AG09309 (cell line): ENCODE measurements around the gene AKR1C8.
"Not testable (repeated sequence)": the region's sequence is repeated elsewhere in the genome, so short reads cannot be mapped to it uniquely, and the experiment has no call there.

Source experiments
- DNase-seq: peaks from one replicate; pipeline ENCODE4 v3.0.0-alpha.2; 2010; ENCODE audit warnings: low read depth
- H3K4me3 ChIP-seq: 2 replicates; pipeline ENCODE4 v1.5.1; 2011; ENCODE audit warnings: mild to moderate bottlenecking, low read depth, low read length, moderate library complexity; ENCODE audit not compliant: control insufficient read depth
- TF ChIP-seq, protein P1 (sequence below): IDR thresholded peaks from 2 replicates; pipeline ENCODE4 v1.5.1; 2011; ENCODE audit warnings: mild to moderate bottlenecking, low read depth, low read length, inconsistent platforms; ENCODE audit not compliant: insufficient read depth, control insufficient read depth; ENCODE audit errors: missing control alignments

Gene AKR1C8

DNA sequence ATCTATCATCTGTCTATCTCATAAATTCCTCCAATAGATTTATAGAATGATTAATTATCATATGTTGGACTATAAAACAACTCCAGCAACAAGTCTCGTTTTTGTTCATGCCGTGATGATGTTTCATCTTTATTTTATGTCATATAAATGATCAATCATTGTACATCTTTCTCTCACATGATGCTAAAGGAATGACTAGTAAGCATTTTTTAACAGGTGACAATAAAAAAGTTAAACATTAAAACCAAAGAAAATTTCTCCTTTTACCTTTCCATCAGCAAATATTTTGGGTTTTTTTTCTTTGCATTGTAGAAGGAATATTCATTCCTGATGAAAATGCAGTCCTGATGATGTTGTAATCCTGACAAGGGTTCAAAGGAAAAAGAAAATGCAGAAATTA, 49.4 kb downstream of the AKR1C8 start:
- no peak for DNase-seq
- TF ChIP-seq, protein P1, sequence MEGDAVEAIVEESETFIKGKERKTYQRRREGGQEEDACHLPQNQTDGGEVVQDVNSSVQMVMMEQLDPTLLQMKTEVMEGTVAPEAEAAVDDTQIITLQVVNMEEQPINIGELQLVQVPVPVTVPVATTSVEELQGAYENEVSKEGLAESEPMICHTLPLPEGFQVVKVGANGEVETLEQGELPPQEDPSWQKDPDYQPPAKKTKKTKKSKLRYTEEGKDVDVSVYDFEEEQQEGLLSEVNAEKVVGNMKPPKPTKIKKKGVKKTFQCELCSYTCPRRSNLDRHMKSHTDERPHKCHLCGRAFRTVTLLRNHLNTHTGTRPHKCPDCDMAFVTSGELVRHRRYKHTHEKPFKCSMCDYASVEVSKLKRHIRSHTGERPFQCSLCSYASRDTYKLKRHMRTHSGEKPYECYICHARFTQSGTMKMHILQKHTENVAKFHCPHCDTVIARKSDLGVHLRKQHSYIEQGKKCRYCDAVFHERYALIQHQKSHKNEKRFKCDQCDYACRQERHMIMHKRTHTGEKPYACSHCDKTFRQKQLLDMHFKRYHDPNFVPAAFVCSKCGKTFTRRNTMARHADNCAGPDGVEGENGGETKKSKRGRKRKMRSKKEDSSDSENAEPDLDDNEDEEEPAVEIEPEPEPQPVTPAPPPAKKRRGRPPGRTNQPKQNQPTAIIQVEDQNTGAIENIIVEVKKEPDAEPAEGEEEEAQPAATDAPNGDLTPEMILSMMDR = no peak
- no peak overlapping the region for H3K4me3 ChIP-seq

DNA sequence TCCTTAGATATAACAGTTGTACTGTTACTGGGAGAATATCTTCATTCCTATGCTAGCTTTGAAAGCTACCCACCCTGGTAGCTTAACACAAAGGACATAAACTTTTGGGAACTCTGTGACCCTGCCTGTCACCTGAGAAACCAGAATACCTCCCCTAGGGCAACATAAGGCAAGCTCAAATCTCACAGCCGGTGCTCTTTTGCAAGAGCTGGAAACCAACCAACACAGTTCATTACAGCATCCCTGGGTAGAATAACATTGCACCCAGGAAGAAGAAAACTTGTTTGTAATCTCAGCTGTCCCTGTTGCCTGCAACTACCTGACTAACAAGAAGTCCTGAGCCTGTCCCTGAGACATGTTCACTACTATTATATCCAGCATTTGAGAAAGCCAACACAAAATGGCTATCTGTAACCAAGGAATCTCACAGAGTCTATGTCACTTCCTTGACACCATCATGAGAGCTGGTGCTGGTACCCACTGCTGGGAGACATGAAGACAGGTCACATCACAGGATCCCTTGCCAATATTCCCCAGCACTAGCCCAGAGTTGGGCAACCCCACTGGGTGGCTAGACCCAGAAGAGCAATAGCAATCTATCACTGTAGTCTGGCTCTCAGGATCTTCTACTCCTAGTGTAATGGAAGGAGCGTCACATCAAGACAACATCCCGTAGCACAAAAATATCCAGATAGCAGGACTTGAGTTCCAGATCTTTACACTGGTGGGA, 59.5 kb downstream of the AKR1C8 start:
- TF ChIP-seq, protein P1 = no peak
- DNase-seq = no peak
- no peak overlapping the region for H3K4me3 ChIP-seq

DNA sequence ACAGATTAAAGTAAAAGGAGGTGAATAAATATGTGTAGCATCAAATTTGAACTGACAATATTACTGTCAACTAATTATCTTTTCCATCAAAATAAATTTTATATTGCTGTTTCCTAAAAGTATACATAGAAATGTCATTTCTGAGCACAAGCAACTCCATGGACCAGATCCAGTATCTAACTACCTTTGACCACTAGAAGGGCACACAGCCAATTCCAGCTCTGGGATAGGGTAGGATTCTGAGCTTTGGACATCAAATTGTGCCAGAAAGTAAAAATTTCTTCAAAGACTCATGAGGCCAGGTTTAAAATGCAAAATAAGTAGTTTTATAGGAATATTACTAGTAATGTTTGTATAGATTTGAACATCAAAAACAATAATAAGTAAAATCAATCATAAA, 61.1 kb downstream of the AKR1C8 start:
- TF ChIP-seq, protein P1 = no peak
- no peak overlapping the region for H3K4me3 ChIP-seq
- no peak for DNase-seq

DNA sequence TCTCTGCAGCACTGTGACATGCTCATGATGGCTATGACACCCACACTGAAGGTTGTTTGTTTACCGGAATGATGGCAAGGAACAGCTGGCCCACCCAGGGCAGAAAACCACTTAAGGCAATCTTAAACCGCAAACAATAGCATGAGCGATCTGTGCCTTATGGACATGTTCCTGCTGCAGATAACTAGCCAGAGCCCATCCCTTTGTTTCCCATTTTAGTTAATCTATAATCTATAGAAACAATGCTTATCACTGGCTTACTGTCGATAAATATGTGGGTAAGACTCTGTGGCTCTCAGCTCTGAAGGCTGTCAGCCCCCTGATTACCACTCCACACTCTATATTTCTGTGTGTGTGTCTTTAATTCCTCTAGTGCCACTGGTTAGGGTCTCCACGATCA, 65.0 kb downstream of the AKR1C8 start:
- H3K4me3 ChIP-seq = not testable (repeated sequence)

DNA sequence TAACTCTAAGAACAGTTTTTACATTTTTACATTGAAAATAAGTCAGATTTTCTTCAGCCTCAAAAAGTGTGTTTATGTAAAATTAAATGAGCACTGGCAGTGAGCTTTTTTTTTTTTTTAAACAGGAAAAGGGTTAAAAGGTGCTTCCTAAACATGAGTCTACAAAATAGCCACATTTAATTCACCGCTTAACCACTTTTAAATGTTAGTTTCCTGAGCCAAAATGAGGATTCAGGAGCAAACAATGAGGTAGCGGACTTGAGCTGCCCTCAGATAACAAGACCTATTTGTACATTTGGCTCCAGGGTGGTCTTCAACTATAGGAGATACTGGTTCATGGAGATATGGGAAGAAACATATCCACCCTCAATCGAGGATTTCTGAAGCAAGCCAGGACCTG, 67.9 kb downstream of the AKR1C8 start:
- no peak for DNase-seq
- H3K4me3 ChIP-seq = no peak overlapping the region
- TF ChIP-seq, protein P1 = no peak

More for the DNA sequence above, 65.0 kb downstream of the AKR1C8 start:
- DNase-seq = not testable (repeated sequence)

DNA sequence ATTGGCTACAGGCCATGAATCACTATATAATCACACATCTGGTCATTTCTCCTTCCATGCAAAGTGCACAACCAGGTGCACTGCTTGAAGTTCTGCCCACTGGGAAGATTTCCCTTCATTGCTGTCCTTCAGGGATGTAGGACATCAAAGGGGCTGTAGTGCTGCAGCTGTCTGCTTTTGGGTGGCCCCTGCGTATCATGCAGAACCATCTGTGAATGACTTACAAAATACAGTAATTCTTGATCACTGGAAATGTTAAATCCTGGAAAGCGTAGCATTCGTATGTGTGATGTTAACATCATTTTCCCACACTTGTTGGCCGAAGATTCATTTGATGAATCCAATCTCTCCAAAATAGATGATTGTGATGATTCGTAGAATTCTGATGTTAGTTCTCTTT, 68.3 kb downstream of the AKR1C8 start:
- H3K4me3 ChIP-seq = no peak overlapping the region
- TF ChIP-seq, protein P1 = no peak
- no peak for DNase-seq

DNA sequence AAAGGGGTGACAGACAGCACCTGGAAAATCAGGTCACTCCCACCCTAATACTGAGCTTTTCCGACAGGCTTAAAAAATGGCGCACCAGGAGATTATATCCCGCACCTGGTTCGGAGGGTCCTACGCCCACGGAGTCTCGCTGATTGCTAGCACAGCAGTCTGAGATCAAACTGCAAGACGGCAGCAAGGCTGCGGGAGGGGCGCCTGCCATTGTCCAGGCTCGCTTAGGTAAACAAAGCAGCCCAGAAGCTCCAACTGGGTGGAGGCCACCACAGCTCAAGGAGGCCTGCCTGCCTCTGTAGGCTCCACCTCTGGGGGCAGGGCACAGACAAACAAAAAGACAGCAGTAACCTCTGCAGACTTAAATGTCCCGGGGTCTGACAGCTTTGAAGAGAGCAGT, 75.1 kb downstream of the AKR1C8 start:
- DNase-seq, H3K4me3 ChIP-seq: not testable (repeated sequence)
